Fibroblast of the aortic adventitia (primary cell): ENCODE data around the gene FMN1. TPM values are rescaled to one million over a fixed set of nuclear protein-coding genes. Genes with fewer than 3 reads are reported as not detected.

Experiments
- DNase-seq: peaks from one replicate; pipeline ENCODE4 v3.0.0-alpha.2; 2010; ENCODE audit warnings: low read depth
- H3K4me3 ChIP-seq: 2 replicates; pipeline ENCODE4 v1.5.1; 2011; ENCODE audit warnings: low read depth, mild to moderate bottlenecking, control low read depth, low read length, moderate library complexity
- total RNA-seq: library from RNA; depleted of rRNA; stranded (reverse); fragments of >200 nt; gene quantifications from 2 replicates; pipeline ENCODE4 v1.2.3, GENCODE V29; 2012; ENCODE audit warnings: low replicate concordance
- TF ChIP-seq, protein P1 (sequence below): IDR thresholded peaks from 2 replicates; pipeline ENCODE4 v1.5.1; 2011; ENCODE audit warnings: mild to moderate bottlenecking, low read length, control low read depth, inconsistent platforms; ENCODE audit not compliant: insufficient read depth

FMN1 gene
- total RNA-seq, 1 donor, result 1.1 TPM

DNA sequence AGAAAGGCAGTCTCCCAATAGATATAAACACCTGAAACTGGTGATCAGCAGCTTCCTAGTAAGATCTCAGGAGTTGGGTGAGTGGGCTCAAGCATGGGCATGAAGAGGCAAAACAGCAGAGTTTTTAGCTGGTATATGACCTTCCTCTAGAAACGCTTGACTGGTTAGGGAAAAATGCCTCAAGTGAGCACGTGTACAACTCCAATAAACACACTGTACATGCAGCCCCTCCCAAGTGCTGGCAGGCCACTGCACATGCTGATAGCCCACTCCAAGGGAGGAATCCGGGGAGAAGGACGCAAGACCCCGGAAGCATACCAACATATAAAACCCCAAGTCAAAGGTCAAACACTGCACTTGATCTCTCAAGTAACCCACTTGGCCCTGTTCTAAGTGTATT, 143.0 kb downstream of the FMN1 start:
- no peak overlapping the region for H3K4me3 ChIP-seq
- TF ChIP-seq, protein P1, sequence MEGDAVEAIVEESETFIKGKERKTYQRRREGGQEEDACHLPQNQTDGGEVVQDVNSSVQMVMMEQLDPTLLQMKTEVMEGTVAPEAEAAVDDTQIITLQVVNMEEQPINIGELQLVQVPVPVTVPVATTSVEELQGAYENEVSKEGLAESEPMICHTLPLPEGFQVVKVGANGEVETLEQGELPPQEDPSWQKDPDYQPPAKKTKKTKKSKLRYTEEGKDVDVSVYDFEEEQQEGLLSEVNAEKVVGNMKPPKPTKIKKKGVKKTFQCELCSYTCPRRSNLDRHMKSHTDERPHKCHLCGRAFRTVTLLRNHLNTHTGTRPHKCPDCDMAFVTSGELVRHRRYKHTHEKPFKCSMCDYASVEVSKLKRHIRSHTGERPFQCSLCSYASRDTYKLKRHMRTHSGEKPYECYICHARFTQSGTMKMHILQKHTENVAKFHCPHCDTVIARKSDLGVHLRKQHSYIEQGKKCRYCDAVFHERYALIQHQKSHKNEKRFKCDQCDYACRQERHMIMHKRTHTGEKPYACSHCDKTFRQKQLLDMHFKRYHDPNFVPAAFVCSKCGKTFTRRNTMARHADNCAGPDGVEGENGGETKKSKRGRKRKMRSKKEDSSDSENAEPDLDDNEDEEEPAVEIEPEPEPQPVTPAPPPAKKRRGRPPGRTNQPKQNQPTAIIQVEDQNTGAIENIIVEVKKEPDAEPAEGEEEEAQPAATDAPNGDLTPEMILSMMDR, result no peak
- no peak for DNase-seq

DNA sequence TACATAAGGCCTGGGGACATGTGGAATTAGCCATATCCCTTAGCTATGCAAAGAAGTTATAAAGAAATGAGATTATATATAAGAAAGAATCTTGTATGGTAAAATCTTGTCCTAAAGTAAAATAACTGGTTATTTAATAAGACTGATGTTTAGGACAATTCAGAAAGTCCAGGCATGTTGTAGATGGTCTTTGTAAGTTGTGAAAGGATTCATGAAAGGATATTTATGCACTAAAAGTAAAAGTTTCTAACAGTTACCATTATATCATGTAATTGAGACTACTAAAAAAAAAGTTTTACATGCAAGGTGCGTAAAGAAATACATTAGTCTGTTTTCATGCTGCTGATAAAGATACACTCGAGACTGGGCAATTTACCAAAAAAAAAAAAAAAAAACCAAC, 146.3 kb downstream of the FMN1 start:
- no peak for DNase-seq
- no peak overlapping the region for H3K4me3 ChIP-seq
- TF ChIP-seq, protein P1, result no peak

DNA sequence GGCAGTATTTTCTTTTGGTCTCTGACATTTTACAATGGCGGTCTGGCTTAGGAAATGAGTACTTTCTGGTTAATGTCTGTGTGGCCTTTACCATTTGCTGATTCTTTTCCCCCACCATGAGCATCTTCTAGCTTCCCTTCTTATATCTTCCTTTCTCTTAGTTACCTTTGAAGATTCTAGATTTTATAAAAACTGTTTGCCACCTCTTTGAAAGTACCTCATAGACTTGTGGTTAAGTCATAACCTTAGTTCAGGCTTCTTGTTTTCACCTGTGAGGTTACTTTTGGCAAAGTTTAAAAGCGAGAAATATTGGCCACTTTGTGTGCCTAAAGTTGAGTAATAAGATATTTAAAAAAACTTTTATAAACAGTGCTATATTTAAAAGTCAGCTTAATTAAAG, 147.4 kb downstream of the FMN1 start:
- H3K4me3 ChIP-seq, result no peak overlapping the region
- no peak for DNase-seq
- TF ChIP-seq, protein P1, result no peak

DNA sequence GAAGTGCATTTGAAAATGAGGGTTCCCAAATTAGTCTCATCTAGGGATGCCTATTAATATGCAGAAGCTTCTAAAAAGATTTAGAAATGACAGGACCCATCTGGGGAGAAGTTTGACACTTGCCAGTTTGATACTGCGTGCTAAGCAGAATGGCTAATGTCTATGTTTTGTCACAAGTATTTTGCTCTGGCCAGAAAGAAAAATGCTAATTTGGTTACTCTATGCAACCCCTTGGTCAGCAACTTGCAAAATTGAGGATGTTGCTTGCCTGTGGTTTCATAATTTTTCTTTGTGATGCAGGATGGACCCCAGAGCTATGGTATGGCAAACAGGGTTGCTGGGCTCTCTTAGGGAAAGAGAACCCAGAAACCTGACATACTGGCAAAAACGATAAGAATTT, 148.2 kb downstream of the FMN1 start:
- no peak for DNase-seq
- H3K4me3 ChIP-seq, result no peak overlapping the region
- TF ChIP-seq, protein P1, result no peak

- TF ChIP-seq, protein P1, result no peak
- no peak overlapping the region for H3K4me3 ChIP-seq
- DNase-seq, result peak; percentile 36
These were observed 149.3 kb downstream of the FMN1 start for GRCh38 chr15:33045066-33045810.

DNA sequence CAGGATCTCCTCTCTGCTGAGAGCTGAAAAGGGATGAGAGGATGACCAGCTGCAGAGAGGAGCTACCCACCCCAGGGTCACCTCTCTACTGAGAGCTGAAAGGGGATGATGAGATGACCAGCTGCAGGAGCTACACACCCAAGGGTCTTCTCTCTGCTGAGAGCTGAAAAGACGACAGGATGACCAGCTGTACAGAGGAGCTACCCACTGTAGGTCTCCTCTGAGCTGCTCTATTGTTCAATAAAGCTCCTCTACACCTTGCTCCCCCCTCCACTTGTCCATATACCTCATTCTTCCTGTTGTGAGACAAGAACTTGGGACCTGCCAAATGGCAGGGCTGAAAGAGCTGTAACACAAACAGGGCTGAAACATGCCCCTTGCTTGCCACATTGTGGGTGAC, 149.9 kb downstream of the FMN1 start:
- DNase-seq, result no peak
- TF ChIP-seq, protein P1, result no peak
- no peak overlapping the region for H3K4me3 ChIP-seq

GRCh38 chr15:33043636-33044035, 150.9 kb downstream of the FMN1 start:
- TF ChIP-seq, protein P1, result no peak
- H3K4me3 ChIP-seq, result no peak overlapping the region
- no peak for DNase-seq
